Kidney epithelial cell (primary cell): ENCODE results near the gene SEC14L3. TPM values are rescaled to one million over a fixed set of nuclear protein-coding genes. Genes with fewer than 3 reads are reported as not detected.
A peak's percentile ranks its signal among the peaks of the same experiment; 100 is the strongest.

ENCODE experiments used
- DNase-seq: peaks from one replicate; pipeline ENCODE4 v3.0.0-alpha.2; 2010; ENCODE audit warnings: low read depth
- H3K27me3 ChIP-seq: 2 replicates; pipeline ENCODE4 v1.6.0; 2011; ENCODE audit warnings: low read length; ENCODE audit not compliant: control insufficient read depth, insufficient read depth
- H3K36me3 ChIP-seq: 2 replicates; pipeline ENCODE4 v1.5.1; 2011; ENCODE audit warnings: low read length; ENCODE audit not compliant: control insufficient read depth, insufficient read depth
- H3K4me3 ChIP-seq: 2 replicates; pipeline ENCODE4 v1.5.1; 2011; ENCODE audit warnings: low read depth, mild to moderate bottlenecking, control low read depth, low read length
- CTCF ChIP-seq: IDR thresholded peaks from 2 replicates; pipeline ENCODE4 v1.5.1; 2011; ENCODE audit warnings: mild to moderate bottlenecking, moderate library complexity, low read length, control low read depth, inconsistent platforms; ENCODE audit not compliant: insufficient read depth, poor library complexity, severe bottlenecking
- total RNA-seq: library from RNA; depleted of rRNA; stranded (reverse); fragments of >200 nt; gene quantifications from 2 replicates; pipeline ENCODE4 v1.2.3, GENCODE V29; 2015

The SEC14L3 gene
- total RNA-seq, 1 donor from 2014 or later, result not detected

GRCh38 chr22:30426388-30427353 lies 45.1 kb downstream of the SEC14L3 start:
- peaks cover 2% of the 10 kb centered on the region for H3K36me3 ChIP-seq
- TF ChIP-seq CTCF, result peak; percentile 81
- DNase-seq, result peak; percentile 53
- peak overlapping the region; percentile 60 for H3K4me3 ChIP-seq
- H3K27me3 ChIP-seq, result no peaks in the 10 kb centered on the region

GRCh38 chr22:30425616-30426387 lies 46.0 kb downstream of the SEC14L3 start, which contains the start of gene MTFP1:
MTFP1 (plus strand) TSS chr22:30425768; CDS start chr22:30425880, 112 bp downstream.
- TF ChIP-seq CTCF, result no peak
- Histone ChIP-seq H3K27me3 (no peaks in the 10 kb centered on the region), H3K36me3 (peaks cover 2% of the 10 kb centered on the region), H3K4me3 (peak within 1 kb of the TSS; percentile 60)
- DNase-seq, result no peak

- TF ChIP-seq CTCF, result no peak
- H3K27me3 ChIP-seq, result no peaks in the 10 kb centered on the region
- H3K36me3 ChIP-seq, result peaks cover 2% of the 10 kb centered on the region
- H3K4me3 ChIP-seq, result peak overlapping the region; percentile 60
- no peak for DNase-seq
These were observed 46.5 kb downstream of the SEC14L3 start for GRCh38 chr22:30425327-30425615.

GRCh38 chr22:30424534-30425326 lies 47.1 kb downstream of the SEC14L3 start:
- H3K27me3 ChIP-seq, result no peaks in the 10 kb centered on the region
- peaks cover 2% of the 10 kb centered on the region for H3K36me3 ChIP-seq
- TF ChIP-seq CTCF, result peak; percentile 14
- no peak for DNase-seq
- peak overlapping the region; percentile 41 for H3K4me3 ChIP-seq

GRCh38 chr22:30423959-30424533 lies 47.8 kb downstream of the SEC14L3 start:
- H3K4me3 ChIP-seq, result peak overlapping the region; percentile 43
- no peak for TF ChIP-seq CTCF
- DNase-seq, result peak; percentile 96
- peaks cover 2% of the 10 kb centered on the region for H3K36me3 ChIP-seq
- H3K27me3 ChIP-seq, result no peaks in the 10 kb centered on the region
